GM18511 (cell line): Measurements from ENCODE around the gene USP25.
A peak's percentile ranks its signal among the peaks of the same experiment; 100 is the strongest.

ENCODE experiments used
- ATAC-seq: cut with Tn5 transposase; IDR thresholded peaks from one replicate; pipeline ENCODE4 v1.9.1; 2021; ENCODE audit warnings: mild to moderate bottlenecking, moderate library complexity; ENCODE audit not compliant: unreplicated experiment

Gene USP25

GRCh38 chr21:15729674-15730483, at the start of gene USP25:
Gene USP25, plus strand, starts transcription at chr21:15729982. Its CDS starts 412 bp downstream, at chr21:15730394.
- peak; percentile 70 for ATAC-seq

- no peak for ATAC-seq
Observed at GRCh38 chr21:15682186-15682895, 47.4 kb upstream of the USP25 start.

- ATAC-seq: no peak
Observed at GRCh38 chr21:15682977-15683376, 46.8 kb upstream of the USP25 start.

GRCh38 chr21:15686506-15686905, 43.3 kb upstream of the USP25 start:
- ATAC-seq: no peak

GRCh38 chr21:15687208-15687607, 42.6 kb upstream of the USP25 start:
- no peak for ATAC-seq

GRCh38 chr21:15688016-15688415, 41.8 kb upstream of the USP25 start:
- no peak for ATAC-seq

- no peak for ATAC-seq
Observed at GRCh38 chr21:15688809-15689208, 41.0 kb upstream of the USP25 start.

GRCh38 chr21:15692711-15693110, 37.1 kb upstream of the USP25 start:
- ATAC-seq: no peak

- no peak for ATAC-seq
Observed at GRCh38 chr21:15695241-15695640, 34.5 kb upstream of the USP25 start.

- no peak for ATAC-seq
Observed at GRCh38 chr21:15701830-15702229, 28.0 kb upstream of the USP25 start.

- ATAC-seq: no peak
Observed at GRCh38 chr21:15703932-15704331, 25.9 kb upstream of the USP25 start.

GRCh38 chr21:15706696-15707095, 23.1 kb upstream of the USP25 start:
- ATAC-seq: no peak

- no peak for ATAC-seq
Observed at GRCh38 chr21:15713412-15713811, 16.4 kb upstream of the USP25 start.

- no peak for ATAC-seq
Observed at GRCh38 chr21:15718711-15719110, 11.1 kb upstream of the USP25 start.

- no peak for ATAC-seq
Observed at GRCh38 chr21:15719976-15720375, 9.8 kb upstream of the USP25 start.

- no peak for ATAC-seq
Observed at GRCh38 chr21:15722591-15723324, 7.0 kb upstream of the USP25 start.

GRCh38 chr21:15725949-15726348, 3.8 kb upstream of the USP25 start:
- no peak for ATAC-seq

GRCh38 chr21:15728046-15728445, 1.7 kb upstream of the USP25 start:
- no peak for ATAC-seq

GRCh38 chr21:15729346-15729673, 472 bp upstream of the USP25 start:
- ATAC-seq: no peak

GRCh38 chr21:15730484-15731242, 881 bp downstream of the USP25 start:
- ATAC-seq: peak; percentile 4

- no peak for ATAC-seq
Observed at GRCh38 chr21:15731243-15731613, 1.4 kb downstream of the USP25 start.
